ENCODE results near the gene AUTS2.
A peak's percentile ranks its signal among the peaks of the same experiment; 100 is the strongest.

The AUTS2 gene

GRCh38 chr7:69786730-69787395 lies 188.6 kb downstream of the AUTS2 start:
- TF ChIP-seq TAF1 (IDR thresholded peaks at IDR 0.05; ENCODE audit: borderline replicate concordance, low read depth, low read length): no peak
- TF ChIP-seq POLR2A (IDR thresholded peaks at IDR 0.05; ENCODE audit: low read depth, low read length): no peak
- TF ChIP-seq POLR2AphosphoS5 (IDR thresholded peaks at IDR 0.05; ENCODE audit: low read depth, low read length): no peak
- DNase-seq (ENCODE audit: insufficient read length): no peak
- no peak for FAIRE-seq

GRCh38 chr7:69787736-69788431 lies 189.6 kb downstream of the AUTS2 start:
- no peak for FAIRE-seq
- TF ChIP-seq POLR2AphosphoS5 (IDR thresholded peaks at IDR 0.05; ENCODE audit: low read depth, low read length) (no peak), POLR2A (IDR thresholded peaks at IDR 0.05; ENCODE audit: low read depth, low read length) (no peak), TAF1 (IDR thresholded peaks at IDR 0.05; ENCODE audit: borderline replicate concordance, low read depth, low read length) (no peak)
- no peak for DNase-seq (ENCODE audit: insufficient read length)

GRCh38 chr7:69789563-69789962 lies 191.3 kb downstream of the AUTS2 start:
- no peak for DNase-seq (ENCODE audit: insufficient read length)
- no peak for TF ChIP-seq POLR2AphosphoS5 (IDR thresholded peaks at IDR 0.05; ENCODE audit: low read depth, low read length)
- TF ChIP-seq POLR2A (IDR thresholded peaks at IDR 0.05; ENCODE audit: low read depth, low read length): no peak
- TF ChIP-seq TAF1 (IDR thresholded peaks at IDR 0.05; ENCODE audit: borderline replicate concordance, low read depth, low read length): no peak
- FAIRE-seq: no peak

GRCh38 chr7:69790977-69791724 lies 192.9 kb downstream of the AUTS2 start:
- DNase-seq (ENCODE audit: insufficient read length): no peak
- TF ChIP-seq POLR2AphosphoS5 (IDR thresholded peaks at IDR 0.05; ENCODE audit: low read depth, low read length) (no peak), TAF1 (IDR thresholded peaks at IDR 0.05; ENCODE audit: borderline replicate concordance, low read depth, low read length) (no peak), POLR2A (IDR thresholded peaks at IDR 0.05; ENCODE audit: low read depth, low read length) (no peak)
- no peak for FAIRE-seq

- no peak for TF ChIP-seq POLR2A (IDR thresholded peaks at IDR 0.05; ENCODE audit: low read depth, low read length)
- no peak for TF ChIP-seq POLR2AphosphoS5 (IDR thresholded peaks at IDR 0.05; ENCODE audit: low read depth, low read length)
- no peak for TF ChIP-seq TAF1 (IDR thresholded peaks at IDR 0.05; ENCODE audit: borderline replicate concordance, low read depth, low read length)
- no peak for FAIRE-seq
- no peak for DNase-seq (ENCODE audit: insufficient read length)
Observed at GRCh38 chr7:69791739-69792138, 193.5 kb downstream of the AUTS2 start.

- DNase-seq (ENCODE audit: insufficient read length) (no peak), FAIRE-seq (no peak)
- TF ChIP-seq POLR2AphosphoS5 (IDR thresholded peaks at IDR 0.05; ENCODE audit: low read depth, low read length): no peak
- TF ChIP-seq POLR2A (IDR thresholded peaks at IDR 0.05; ENCODE audit: low read depth, low read length): no peak
Observed at GRCh38 chr7:69795932-69796331, 197.7 kb downstream of the AUTS2 start.

GRCh38 chr7:69796416-69796815 lies 198.1 kb downstream of the AUTS2 start:
- TF ChIP-seq POLR2AphosphoS5 (IDR thresholded peaks at IDR 0.05; ENCODE audit: low read depth, low read length) (no peak), TAF1 (IDR thresholded peaks at IDR 0.05; ENCODE audit: borderline replicate concordance, low read depth, low read length) (no peak), POLR2A (IDR thresholded peaks at IDR 0.05; ENCODE audit: low read depth, low read length) (no peak)
- no peak for DNase-seq (ENCODE audit: insufficient read length)
- FAIRE-seq: no peak

- FAIRE-seq (no peak), DNase-seq (ENCODE audit: insufficient read length) (no peak)
- TF ChIP-seq POLR2AphosphoS5 (IDR thresholded peaks at IDR 0.05; ENCODE audit: low read depth, low read length) (no peak), POLR2A (IDR thresholded peaks at IDR 0.05; ENCODE audit: low read depth, low read length) (no peak), TAF1 (IDR thresholded peaks at IDR 0.05; ENCODE audit: borderline replicate concordance, low read depth, low read length) (no peak)
Observed at GRCh38 chr7:69799048-69799697, 200.9 kb downstream of the AUTS2 start.

GRCh38 chr7:69799990-69800389 lies 201.7 kb downstream of the AUTS2 start:
- TF ChIP-seq POLR2AphosphoS5 (IDR thresholded peaks at IDR 0.05; ENCODE audit: low read depth, low read length) (no peak), TAF1 (IDR thresholded peaks at IDR 0.05; ENCODE audit: borderline replicate concordance, low read depth, low read length) (no peak), POLR2A (IDR thresholded peaks at IDR 0.05; ENCODE audit: low read depth, low read length) (no peak)
- DNase-seq (ENCODE audit: insufficient read length) (no peak), FAIRE-seq (peak; percentile 17)

- TF ChIP-seq POLR2AphosphoS5 (IDR thresholded peaks at IDR 0.05; ENCODE audit: low read depth, low read length) (no peak), TAF1 (IDR thresholded peaks at IDR 0.05; ENCODE audit: borderline replicate concordance, low read depth, low read length) (no peak), POLR2A (IDR thresholded peaks at IDR 0.05; ENCODE audit: low read depth, low read length) (no peak)
- no peak for DNase-seq (ENCODE audit: insufficient read length)
- FAIRE-seq: no peak
Observed at GRCh38 chr7:69800495-69800894, 202.2 kb downstream of the AUTS2 start.
